Choroid plexus epithelial cell (primary cell): ENCODE measurements around the gene CYP4F22.
"Not testable (repeated sequence)": the region's sequence is repeated elsewhere in the genome, so short reads cannot be mapped to it uniquely, and the experiment has no call there.

Experiments
- DNase-seq: peaks from one replicate; pipeline ENCODE4 v3.0.0-alpha.2; 2010; ENCODE audit warnings: low read depth
- H3K4me3 ChIP-seq: 2 replicates; pipeline ENCODE4 v1.5.1; 2011; ENCODE audit warnings: low read depth, mild to moderate bottlenecking, control low read depth, low read length, moderate library complexity
- CTCF ChIP-seq: conservative IDR thresholded peaks from 2 replicates; pipeline ENCODE4 v1.5.1; 2011; ENCODE audit warnings: low read depth, mild to moderate bottlenecking, control low read depth, inconsistent platforms, low read length, moderate library complexity

The CYP4F22 gene

DNA sequence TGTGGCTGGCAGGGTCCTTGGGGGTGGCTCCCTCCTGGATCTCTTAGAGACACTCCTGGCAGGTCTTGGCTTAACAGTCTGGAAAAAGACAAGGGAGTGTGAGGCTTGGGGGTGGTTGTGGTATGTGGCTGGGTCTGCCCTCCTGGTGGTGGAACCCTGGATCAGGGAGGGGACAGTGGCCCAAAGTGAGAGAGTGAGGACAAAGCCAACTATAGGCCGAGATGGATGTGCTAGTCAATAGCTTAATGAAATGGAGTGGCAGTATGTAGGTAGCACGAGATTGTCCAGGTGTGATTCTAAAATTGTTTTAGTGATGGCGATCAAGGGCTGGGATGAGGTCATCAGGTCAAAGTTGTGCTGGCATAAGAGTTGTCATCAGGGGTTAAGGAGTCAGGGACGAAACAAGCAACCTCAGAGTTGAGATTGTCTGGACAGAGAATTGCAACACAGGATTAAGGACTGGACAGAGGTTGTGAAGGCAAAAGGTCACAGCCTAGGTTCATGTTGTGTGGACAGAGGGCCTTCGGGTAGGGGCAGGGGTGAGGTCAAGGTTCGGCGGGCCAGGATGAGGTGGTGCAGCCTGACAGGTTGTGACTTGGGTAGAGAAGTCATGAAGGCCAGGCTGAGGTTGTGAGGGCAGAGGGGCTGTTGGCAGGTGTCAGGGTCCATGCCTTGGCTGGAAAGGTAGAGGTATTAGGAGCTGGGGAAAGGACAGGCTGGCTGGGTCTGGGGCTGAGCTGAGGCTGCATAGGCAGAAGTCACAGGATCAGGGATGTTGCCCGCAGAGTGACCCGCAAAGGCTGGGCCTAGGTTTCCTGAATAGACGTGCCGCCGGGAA, 39.4 kb upstream of the CYP4F22 start:
- no peak for DNase-seq
- no peak for TF ChIP-seq CTCF
- H3K4me3 ChIP-seq: no peak overlapping the region

- no peak for TF ChIP-seq CTCF
- peak overlapping the region; percentile 36 for H3K4me3 ChIP-seq
- DNase-seq: no peak
These were observed 38.6 kb upstream of the CYP4F22 start for GRCh38 chr19:15469513-15470297.

DNA sequence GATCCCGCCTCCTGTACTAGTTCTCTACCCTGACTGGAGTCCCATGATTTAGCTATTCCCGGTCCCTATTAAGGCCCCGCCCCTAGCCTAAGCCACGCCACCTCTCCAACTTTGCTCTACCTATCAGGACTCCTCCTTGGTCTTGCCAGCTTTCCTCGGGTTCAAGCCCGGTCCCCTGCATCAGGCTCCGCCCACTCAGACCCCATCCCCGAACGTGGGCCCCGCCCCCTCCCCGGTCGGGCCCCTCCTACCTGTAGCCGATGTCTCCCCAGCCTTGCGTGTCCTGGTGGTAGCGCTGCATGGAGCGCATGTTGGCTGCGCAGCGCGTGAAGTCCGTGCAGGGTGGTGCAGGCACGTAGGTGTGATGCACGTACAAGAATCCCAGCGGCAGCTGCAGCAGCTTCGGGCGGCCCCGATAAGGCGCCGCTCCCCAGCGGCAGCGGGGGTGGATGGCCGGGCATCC, 36.7 kb upstream of the CYP4F22 start:
- H3K4me3 ChIP-seq: no peak overlapping the region
- TF ChIP-seq CTCF: no peak
- no peak for DNase-seq

DNA sequence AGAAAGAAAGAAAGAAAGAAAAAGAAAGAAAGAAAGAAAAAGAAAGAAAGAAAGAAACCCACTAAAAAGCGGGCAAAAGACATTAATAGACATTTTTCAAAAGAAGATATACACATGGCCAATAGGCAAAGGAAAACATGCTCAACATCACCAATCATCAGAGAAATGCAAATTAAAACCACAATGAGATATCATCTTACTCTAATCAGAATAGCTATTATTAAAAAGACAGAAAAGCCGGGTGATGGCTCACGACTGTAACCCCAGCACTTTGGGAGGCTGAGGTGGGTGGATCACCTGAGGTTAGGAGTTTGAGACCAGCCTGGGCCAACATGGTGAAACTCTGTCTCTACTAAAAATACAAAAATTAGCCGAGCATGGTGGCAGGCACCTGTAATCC, 34.5 kb upstream of the CYP4F22 start:
- not testable (repeated sequence) for DNase-seq, H3K4me3 ChIP-seq

GRCh38 chr19:15475169-15475568, 33.2 kb upstream of the CYP4F22 start:
- DNase-seq: no peak
- H3K4me3 ChIP-seq: no peak overlapping the region
- TF ChIP-seq CTCF: no peak

- no peak for DNase-seq
- TF ChIP-seq CTCF: no peak
These were observed 32.7 kb upstream of the CYP4F22 start for GRCh38 chr19:15475611-15476010.

GRCh38 chr19:15476325-15476724, 32.0 kb upstream of the CYP4F22 start:
- no peak for TF ChIP-seq CTCF
- no peak for DNase-seq

More at GRCh38 chr19:15475611-15476010, 32.7 kb upstream of the CYP4F22 start:
- no peak overlapping the region for H3K4me3 ChIP-seq

More at GRCh38 chr19:15476325-15476724, 32.0 kb upstream of the CYP4F22 start:
- H3K4me3 ChIP-seq: no peak overlapping the region
